HG02571 (cell line): Measurements from ENCODE around the gene SETD3.

ENCODE experiments used
- ATAC-seq: cut with Tn5 transposase; IDR thresholded peaks from one replicate; pipeline ENCODE4 v1.9.1; 2021; ENCODE audit warnings: mild to moderate bottlenecking, moderate library complexity; ENCODE audit not compliant: unreplicated experiment

SETD3 gene

GRCh38 chr14:99502989-99503421 lies 22.3 kb upstream of the SETD3 start:
- no peak for ATAC-seq

DNA sequence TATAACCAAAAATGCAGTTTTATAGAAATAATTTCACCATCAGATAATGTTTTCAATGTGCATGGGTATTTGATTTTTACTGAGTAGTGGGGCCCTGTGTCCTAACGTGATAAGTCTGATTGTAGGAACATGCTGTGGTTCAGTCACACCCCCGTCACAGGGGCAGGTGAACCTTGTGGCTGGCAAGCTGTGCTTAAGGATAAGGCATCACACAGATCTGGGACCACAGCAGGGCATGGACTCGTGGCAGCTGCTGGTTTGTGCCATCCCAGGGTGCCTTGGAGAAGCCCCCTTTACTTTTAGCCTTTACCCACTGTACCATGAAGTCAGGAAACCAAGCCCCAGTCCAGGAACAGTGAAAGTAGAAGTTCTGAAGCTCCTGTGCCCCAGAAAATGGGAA lies 17.2 kb upstream of the SETD3 start:
- no peak for ATAC-seq

DNA sequence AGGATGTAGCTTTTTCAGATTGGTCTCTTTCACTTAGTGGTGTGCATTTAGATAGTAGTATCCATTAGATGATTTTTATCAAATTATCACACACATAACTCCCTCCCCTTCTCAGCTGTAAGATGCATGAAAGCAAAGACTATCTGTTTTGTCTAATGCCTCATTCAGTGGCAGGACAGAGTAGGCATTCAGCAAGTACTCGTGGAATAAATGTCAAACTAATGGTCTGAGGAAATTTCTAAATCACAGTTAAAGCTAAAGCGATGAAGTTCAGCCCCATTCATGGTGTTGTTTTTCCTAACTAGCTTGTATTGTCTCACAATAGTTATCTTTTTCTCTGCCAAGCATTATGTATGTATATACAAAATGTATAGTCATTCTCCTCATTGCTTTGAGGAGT lies 16.7 kb upstream of the SETD3 start:
- no peak for ATAC-seq

GRCh38 chr14:99484106-99484505 lies 3.4 kb upstream of the SETD3 start:
- ATAC-seq, result no peak

- no peak for ATAC-seq
Observed at GRCh38 chr14:99481745-99482099, 1.1 kb upstream of the SETD3 start.

- ATAC-seq, result peak; percentile 86
Observed at GRCh38 chr14:99480917-99481744, 472 bp upstream of the SETD3 start, which contains the start of gene CCNK. TSS of gene CCNK (plus strand) at chr14:99481409. CDS start at chr14:99492678, 11,269 bp downstream.

DNA sequence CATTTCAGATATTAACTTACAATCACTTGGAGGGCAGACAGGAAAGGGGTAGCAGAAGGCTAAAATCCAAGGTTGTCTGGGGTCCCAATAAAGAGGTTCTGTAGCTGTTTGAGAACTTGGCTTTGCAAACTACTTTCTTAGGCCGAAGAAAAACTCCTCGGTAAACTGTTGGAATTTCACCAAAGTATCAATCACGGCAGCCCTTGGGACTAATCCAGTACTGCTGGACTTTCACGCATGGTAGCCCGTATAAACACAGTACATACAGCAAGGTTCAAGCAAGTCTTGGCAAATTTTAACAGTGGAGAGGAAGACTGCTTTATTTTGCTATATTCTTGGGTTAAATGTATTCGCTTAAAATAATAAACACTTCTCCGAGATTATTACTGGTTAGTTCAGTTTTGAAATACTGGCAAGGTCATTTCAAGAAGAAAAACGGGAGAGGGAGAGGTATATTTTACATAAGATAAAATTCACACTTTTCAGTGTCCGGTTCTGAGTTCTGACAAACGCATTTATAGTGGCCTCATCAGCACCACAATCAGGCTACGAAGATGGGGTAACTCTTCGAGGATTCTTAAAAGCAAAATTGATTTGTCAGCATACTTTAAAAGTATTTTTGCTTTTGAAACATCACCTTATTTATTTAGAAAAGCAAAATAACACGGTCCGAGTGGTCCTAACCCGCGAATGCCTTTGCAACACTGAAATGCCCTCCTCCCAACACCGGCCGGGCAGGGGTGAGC lies 1.3 kb downstream of the SETD3 start:
- ATAC-seq, result no peak

DNA sequence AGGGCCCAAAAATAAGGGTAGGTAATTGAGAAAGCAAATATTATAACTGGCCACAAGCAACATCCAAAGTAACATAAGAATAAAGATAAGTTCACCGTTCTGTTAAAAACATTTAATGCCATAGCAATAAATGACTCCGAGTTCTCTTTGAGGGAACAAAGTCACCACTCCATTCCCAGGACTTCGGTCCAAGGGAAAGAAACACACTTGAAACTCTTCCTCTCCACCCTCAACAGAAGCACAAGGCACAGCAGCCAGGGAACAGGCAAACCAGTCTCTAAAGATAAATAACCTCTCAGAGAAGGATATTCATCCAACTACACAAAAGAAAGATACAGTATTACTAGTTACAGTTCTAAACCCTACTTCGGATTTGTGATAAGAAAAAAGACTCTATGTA lies 2.5 kb downstream of the SETD3 start:
- ATAC-seq, result no peak

DNA sequence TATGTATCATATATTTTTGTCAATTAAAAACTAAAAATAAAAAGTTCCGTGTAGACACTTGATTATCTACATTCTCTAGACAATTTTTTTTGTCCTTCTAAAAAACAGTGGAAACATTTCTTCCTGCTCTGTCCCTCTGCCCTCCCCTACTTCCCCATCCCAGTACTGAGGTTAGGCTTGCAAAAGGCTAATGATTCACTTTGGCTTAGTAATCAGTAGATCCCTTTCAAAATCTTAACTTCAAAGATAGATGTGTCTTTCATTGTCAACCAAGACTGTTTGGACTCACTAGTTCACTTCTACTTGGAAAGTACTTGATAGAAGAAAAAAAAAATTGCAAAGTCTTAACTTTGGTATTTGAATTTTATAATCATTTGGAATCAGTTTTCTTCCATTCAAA lies 3.8 kb downstream of the SETD3 start:
- ATAC-seq, result no peak

GRCh38 chr14:99475660-99476059 lies 5.0 kb downstream of the SETD3 start:
- ATAC-seq, result no peak

GRCh38 chr14:99475179-99475578 lies 5.5 kb downstream of the SETD3 start:
- ATAC-seq, result no peak

DNA sequence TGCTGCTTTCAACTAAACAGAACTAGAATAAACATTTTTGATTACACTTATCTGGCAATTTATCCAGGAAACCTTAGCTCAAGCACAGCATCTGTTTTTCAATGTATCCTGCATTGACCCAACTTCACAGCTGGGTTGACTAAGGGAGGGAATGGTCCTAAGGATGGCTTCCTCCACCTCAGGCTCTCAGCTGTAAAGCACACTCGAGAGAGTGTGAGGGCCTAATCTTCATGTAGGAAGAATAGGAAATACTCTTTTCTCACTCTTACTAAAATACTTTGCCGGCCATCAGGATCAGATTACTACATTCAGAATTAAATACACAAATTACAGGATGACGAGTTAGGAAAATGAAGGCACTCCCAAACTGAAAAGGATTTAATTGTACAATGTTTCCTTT lies 7.2 kb downstream of the SETD3 start:
- no peak for ATAC-seq

DNA sequence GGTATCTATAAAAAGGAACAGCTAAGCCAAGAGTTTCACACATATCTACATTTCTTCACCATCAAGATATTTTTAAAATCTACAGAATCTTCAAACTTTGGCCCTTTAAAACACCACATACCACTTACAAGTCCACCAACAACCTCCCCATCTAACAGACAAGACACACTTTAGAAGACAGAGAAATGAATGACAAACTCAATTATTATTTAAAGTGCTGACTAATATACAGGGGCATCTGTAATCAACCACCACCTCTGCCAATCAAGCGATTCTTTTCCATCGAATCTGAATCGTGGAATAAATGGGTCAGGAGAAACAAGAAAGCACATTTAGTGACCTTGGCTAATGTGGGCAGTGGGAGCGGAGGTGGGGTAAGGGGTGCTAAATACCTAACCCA lies 7.7 kb downstream of the SETD3 start:
- no peak for ATAC-seq

DNA sequence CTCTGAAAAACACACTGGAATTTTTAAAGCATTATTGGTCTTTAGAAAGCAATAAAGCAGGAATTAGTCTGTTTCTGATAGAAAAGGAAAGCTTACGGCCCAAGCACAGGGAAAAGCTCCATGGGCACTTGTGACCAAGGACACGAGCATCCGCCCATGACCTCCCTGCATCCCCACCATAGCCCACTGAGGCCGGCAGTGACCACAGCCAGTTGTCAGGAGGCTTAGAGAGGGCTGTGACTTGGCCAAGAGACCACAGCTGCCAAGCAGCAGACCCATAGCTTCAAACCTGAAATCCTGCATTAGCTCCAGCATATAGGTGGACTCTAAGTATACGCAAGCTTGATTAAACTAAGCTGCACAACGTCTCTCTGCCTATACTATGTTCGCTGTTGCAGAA lies 8.9 kb downstream of the SETD3 start:
- ATAC-seq, result no peak

DNA sequence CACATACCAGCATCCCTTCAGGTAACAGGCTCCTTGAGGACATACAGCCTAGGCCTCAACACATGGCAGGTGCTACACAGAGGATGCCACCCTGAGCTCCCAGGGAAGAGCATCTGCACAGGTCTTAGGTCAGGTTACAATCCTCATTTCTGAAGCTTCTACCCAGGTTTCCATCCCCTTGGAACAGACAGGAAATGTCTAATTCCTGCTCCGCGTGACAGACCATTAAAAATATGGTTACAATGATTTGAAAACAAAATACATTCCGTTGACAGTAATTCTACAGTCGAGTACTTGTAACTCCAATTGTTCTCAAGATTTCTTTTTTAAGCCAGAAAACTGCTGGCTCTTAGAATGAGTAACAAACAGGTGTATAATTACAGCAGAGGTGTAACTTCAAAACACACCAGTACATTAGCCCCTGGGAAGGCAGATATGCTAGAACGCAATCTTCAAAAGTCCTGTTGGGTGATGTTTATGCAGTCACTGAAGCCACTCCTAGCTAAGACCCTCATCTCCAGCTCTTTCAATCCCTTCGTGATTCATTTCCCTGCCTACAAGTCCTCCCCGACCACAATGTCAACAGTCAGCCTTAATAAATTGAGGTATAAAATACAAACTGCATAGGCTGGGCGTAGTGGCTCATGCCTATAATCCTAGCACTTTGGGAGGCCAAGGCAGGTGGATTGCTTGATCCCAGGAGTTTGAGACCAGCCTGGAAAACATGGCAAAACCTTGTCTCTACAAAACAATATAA lies 11.6 kb downstream of the SETD3 start:
- ATAC-seq, result no peak

DNA sequence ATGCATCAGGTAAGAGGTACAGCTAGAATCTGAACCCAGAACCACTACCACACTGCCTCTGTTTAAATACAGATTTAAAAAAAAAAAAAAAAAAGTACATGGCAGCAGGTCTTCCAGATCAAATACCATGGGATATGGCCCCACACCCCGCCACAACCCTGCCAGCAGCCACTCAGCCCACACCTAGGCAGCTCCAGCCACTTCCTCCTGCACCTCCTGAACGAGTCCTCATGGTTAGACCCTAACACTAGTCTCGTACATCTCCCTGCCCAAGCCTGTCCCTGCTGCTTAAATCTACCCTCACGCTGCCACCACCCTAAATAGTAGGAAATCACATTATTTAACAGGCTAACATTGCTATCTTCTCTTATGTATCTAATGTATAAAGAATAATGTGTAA lies 12.6 kb downstream of the SETD3 start:
- ATAC-seq, result no peak

DNA sequence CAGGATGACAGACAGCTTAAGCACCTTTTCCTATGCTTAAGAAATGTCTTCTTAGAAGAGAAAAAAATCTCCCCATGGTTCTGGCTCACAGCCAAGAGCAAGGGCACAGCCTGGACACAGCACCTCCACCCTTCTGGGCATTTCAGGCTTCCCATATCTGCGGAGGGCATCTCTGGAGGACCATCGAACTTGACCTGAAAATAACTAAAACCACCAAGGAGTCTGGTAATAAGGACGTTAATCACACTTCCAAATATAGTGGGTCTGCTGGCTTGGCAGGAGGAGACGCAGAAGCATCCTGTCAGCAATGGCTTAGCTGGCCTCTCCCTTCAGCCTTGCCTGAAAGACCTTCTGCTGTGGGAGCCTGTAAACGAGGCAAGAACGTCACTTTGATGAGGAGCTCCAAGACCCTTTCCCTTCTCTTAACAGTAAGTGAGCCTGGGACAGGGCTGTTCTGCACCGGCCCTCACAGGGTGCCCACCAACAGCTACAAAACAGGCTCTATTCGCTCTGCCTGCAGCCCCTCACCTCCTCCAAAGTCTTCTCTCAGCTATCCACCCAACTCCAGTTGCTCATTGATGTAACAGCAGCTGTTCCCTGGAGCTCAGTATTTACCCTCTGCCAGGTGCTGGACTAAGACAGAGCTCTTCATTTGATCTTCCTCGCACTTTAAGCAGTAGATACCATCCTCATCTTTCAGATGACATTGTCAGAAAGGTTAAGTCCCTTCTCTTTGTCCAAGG lies 13.2 kb downstream of the SETD3 start:
- no peak for ATAC-seq

DNA sequence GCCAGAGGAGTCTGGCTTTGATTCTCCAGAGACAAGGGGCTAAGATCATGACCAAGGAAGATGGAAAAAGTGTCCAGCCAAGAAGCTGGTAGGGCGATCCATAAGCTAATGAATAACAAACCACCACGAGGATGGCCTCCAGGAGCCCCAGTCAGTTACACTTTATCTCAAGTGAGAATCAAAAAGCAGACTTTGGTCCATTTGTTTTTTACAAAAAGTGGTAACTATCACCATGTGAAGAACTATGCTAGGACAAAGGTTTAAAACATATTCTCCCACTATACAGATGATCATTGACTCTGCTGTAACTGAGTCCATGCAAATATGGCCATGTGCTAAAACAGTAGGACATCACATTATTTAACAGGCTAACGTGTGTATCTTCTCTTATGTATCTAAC lies 13.9 kb downstream of the SETD3 start:
- no peak for ATAC-seq

DNA sequence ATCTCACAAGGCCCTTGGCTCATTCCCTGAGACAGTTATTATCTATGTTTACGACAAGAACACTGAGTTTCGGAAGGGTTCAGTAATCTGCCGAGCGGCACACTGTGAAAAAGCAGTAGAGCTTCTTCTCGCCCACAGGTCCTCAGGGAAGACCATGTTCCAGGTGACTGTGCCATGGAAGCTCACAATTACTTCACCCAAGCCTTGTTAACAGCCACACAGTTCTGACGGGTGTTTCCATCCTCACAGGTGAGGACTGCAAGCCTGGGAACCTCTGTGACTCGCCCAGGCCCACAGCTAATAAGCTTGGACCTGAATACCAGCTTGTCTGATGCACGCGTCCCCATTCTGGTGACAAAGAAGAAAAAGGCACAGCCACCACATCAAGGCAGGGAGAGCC lies 15.4 kb downstream of the SETD3 start:
- ATAC-seq, result no peak

- ATAC-seq, result no peak
Observed at GRCh38 chr14:99463974-99464373, 16.7 kb downstream of the SETD3 start.

- ATAC-seq, result no peak
Observed at GRCh38 chr14:99462210-99462609, 18.4 kb downstream of the SETD3 start.
